T-helper 1 cell (primary cell): ENCODE results near the gene ICAM5.
"Not testable (repeated sequence)": the region's sequence is repeated elsewhere in the genome, so short reads cannot be mapped to it uniquely, and the experiment has no call there.

Source experiments
- DNase-seq, 5 donors: peaks; one replicate each; pipeline ENCODE4 v3.0.0-alpha.2; 2012 to 2020

The ICAM5 gene

DNA sequence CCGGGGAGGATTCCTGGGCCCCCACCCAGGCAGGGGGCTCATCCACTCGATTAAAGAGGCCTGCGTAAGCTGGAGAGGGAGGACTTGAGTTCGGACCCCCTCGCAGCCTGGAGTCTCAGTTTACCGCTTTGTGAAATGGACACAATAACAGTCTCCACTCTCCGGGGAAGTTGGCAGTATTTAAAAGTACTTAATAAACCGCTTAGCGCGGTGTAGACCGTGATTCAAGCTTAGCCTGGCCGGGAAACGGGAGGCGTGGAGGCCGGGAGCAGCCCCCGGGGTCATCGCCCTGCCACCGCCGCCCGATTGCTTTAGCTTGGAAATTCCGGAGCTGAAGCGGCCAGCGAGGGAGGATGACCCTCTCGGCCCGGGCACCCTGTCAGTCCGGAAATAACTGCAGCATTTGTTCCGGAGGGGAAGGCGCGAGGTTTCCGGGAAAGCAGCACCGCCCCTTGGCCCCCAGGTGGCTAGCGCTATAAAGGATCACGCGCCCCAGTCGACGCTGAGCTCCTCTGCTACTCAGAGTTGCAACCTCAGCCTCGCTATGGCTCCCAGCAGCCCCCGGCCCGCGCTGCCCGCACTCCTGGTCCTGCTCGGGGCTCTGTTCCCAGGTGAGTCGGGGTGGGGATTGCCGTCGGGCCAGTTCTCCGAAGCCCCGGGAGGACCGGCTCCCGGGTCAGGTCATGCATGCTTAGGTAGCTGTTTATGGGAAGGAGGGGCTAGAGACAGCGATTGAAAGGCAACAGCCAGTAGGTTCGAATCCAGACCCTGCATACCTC lies 18.9 kb upstream of the ICAM5 start, which contains the start of gene ICAM1:
TSS of gene ICAM1 (plus strand) at position 505 of the 779 bp plus-strand sequence. CDS start at position 545, 40 bp downstream.
- peak; percentile 51 to 86 (median 67) for DNase-seq

GRCh38 chr19:10271543-10272086 lies 18.1 kb upstream of the ICAM5 start:
- DNase-seq = peak in 1 of 5 donors; percentile 36

DNA sequence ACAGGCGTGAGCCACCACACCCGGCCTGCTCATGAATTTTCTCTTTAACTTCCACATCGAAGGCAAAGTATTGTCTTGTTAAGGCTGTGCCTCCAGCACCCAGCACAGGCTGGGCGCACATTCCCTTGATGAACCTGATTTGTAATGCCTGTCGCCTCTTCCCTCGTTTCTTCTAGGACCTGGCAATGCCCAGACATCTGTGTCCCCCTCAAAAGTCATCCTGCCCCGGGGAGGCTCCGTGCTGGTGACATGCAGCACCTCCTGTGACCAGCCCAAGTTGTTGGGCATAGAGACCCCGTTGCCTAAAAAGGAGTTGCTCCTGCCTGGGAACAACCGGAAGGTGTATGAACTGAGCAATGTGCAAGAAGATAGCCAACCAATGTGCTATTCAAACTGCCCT lies 15.2 kb upstream of the ICAM5 start:
- DNase-seq = no peak

- no peak for DNase-seq
These were observed 11.8 kb upstream of the ICAM5 start for GRCh38 chr19:10277795-10278589.

DNA sequence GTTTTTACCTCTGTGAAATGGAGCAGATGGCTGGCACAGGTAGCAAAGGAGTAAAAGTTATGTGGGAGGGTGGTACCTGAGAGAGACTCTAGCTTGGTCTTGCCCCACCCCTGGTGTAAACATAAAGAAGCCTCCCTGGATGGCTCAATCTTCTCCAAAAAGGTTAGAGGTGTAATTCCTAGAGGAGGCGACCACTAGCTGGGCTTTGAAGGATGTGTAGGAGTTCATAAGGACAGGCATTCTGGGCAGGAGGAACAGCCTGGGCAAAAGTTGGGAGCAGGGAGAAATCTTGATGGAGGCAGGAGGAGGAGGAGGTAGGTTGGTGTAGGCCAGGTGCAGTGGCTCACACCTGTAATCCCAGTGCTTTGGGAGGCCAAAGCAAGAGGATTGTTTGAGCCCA lies 10.8 kb upstream of the ICAM5 start:
- no peak for DNase-seq

- DNase-seq = no peak
These were observed 9.9 kb upstream of the ICAM5 start for GRCh38 chr19:10279737-10280442.

- not testable (repeated sequence) for DNase-seq
These were observed 7.7 kb upstream of the ICAM5 start for GRCh38 chr19:10282043-10282442.

GRCh38 chr19:10283301-10284064 lies 6.3 kb upstream of the ICAM5 start:
- DNase-seq = no peak

DNA sequence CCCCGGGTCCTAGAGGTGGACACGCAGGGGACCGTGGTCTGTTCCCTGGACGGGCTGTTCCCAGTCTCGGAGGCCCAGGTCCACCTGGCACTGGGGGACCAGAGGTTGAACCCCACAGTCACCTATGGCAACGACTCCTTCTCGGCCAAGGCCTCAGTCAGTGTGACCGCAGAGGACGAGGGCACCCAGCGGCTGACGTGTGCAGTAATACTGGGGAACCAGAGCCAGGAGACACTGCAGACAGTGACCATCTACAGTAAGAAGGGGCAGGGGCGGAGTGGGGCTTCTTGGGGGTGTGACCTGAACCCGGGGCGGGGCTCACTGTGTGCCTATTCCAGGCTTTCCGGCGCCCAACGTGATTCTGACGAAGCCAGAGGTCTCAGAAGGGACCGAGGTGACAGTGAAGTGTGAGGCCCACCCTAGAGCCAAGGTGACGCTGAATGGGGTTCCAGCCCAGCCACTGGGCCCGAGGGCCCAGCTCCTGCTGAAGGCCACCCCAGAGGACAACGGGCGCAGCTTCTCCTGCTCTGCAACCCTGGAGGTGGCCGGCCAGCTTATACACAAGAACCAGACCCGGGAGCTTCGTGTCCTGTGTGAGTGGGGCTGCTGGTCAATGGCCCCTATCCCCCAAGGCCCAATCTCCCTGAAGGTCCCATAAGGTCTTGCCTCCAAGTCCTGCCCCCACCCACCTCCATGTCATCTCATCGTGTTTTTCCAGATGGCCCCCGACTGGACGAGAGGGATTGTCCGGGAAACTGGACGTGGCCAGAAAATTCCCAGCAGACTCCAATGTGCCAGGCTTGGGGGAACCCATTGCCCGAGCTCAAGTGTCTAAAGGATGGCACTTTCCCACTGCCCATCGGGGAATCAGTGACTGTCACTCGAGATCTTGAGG lies 5.4 kb upstream of the ICAM5 start:
- no peak for DNase-seq

DNA sequence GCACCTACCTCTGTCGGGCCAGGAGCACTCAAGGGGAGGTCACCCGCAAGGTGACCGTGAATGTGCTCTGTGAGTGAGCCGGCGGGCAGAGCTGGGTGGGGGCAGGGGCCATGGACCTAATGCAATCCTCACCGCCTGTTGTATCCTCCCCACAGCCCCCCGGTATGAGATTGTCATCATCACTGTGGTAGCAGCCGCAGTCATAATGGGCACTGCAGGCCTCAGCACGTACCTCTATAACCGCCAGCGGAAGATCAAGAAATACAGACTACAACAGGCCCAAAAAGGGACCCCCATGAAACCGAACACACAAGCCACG lies 4.8 kb upstream of the ICAM5 start:
- DNase-seq = no peak

GRCh38 chr19:10285393-10285792 lies 4.4 kb upstream of the ICAM5 start:
- no peak for DNase-seq

- peak in 1 of 5 donors; percentile 44 for DNase-seq
These were observed 2.7 kb upstream of the ICAM5 start, which contains the start of gene ICAM4 for GRCh38 chr19:10286803-10287737. Gene ICAM4, plus strand, starts transcription at chr19:10286955. Its CDS starts 58 bp downstream, at chr19:10287013.

DNA sequence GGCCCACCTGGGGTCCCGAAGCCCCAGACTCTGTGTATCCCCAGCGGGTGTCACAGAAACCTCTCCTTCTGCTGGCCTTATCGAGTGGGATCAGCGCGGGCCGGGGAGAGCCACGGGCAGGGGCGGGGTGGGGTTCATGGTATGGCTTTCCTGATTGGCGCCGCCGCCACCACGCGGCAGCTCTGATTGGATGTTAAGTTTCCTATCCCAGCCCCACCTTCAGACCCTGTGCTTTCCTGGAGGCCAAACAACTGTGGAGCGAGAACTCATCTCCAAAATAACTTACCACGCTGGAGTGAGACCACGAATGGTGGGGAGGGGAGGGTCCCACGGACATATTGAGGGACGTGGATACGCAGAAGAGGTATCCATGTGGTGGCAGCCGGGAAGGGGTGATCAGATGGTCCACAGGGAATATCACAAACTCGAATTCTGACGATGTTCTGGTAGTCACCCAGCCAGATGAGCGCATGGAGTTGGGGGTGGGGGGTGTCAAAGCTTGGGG lies 1.0 kb upstream of the ICAM5 start:
- peak in 1 of 5 donors; percentile 60 for DNase-seq

GRCh38 chr19:10289167-10289835 lies 451 bp upstream of the ICAM5 start:
- DNase-seq = peak in 4 of 5 donors; percentile 47 to 77 (median 51)

GRCh38 chr19:10290357-10290875 lies 664 bp downstream of the ICAM5 start:
- no peak for DNase-seq

GRCh38 chr19:10290876-10291553 lies 1.3 kb downstream of the ICAM5 start:
- DNase-seq = peak in 3 of 5 donors; percentile 32 to 57 (median 35)

DNA sequence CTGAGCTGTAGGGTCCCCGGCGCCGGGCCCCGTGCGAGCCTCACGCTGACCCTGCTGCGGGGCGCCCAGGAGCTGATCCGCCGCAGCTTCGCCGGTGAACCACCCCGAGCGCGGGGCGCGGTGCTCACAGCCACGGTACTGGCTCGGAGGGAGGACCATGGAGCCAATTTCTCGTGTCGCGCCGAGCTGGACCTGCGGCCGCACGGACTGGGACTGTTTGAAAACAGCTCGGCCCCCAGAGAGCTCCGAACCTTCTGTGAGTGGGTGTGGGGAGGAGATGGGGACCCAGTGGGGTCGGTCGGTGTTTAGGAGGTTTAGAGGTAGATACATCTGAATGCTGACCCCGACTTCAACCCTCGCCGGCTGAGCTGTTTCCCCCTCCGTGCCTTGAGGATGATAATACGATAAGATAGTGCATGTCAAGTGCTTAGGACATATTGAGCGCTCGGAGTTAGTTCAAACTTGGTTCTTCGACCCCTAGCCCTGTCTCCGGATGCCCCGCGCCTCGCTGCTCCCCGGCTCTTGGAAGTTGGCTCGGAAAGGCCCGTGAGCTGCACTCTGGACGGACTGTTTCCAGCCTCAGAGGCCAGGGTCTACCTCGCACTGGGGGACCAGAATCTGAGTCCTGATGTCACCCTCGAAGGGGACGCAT lies 1.9 kb downstream of the ICAM5 start:
- no peak for DNase-seq
